Measurements from ENCODE around the gene EPN1. TPM values are rescaled to one million over a fixed set of nuclear protein-coding genes. Genes with fewer than 3 reads are reported as not detected.

EPN1 gene
- 102 and 123 TPM in 2 replicates for total RNA-seq (2022)
- Bru-seq, nascent RNA, result percentile 66 among the genes with signal in this experiment
- BruChase-seq, experiment 1, labeled RNA remaining after a 6-hour chase, result percentile 80 among the genes with signal in this experiment
- percentile 69 among the genes with signal in this experiment for BruChase-seq, experiment 2, labeled RNA remaining after a 2-hour chase
- long read RNA-seq, full-length matches to known transcripts, result 25 of 69 reads
- long read RNA-seq, partial matches to known transcripts, result 16 of 69 reads
- long read RNA-seq, other reads (novel, unspliced or antisense), result 28 of 69 reads

DNA sequence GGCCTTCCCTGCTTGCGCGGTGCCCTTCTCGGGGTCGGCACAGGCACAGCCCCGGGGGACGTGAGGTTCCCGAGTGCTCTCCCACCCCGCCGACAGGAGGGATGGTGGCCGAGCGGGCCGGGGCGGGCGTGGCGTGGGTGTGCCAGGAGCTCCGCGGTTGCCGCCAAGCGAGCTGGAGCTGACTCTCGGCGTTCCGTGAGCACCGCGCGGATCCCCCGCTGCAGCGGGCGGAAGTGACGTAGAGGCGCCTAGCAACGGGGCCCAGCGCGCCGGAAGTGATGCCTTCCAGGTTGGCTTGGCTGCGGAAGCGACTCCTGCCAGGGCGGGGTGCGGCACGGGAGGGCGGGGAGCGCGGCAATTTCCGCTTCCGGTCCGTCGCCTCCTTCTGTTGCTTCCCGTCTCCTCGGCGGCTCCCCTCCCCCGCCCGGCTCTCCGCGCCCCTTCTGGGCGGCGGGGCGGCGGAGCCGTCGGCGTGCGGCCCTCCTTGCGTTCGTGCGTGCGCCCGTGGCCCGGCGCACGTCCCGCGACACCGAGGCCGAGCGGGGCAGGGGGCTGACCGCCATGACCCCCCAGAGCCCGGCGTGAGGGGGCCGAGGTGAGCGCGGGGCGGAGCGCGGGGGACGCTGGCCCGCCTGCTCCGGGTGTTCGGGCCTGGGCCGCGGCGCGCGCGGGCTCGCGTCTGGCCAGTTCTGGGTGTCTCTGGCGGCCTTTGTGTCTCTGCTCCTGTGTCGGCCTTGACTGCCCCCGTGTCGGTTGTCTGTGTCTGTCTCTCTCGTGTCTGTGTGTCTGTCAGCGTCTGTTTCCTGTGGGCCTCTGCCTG is at the start of gene EPN1:
Gene EPN1 (plus strand): TSS at position 386 of the 820 bp plus-strand sequence. CDS start 3,402 bp downstream, outside the sequence.
- CTCF ChIA-PET, result no interaction called here
- TF ChIP-seq, protein P1, sequence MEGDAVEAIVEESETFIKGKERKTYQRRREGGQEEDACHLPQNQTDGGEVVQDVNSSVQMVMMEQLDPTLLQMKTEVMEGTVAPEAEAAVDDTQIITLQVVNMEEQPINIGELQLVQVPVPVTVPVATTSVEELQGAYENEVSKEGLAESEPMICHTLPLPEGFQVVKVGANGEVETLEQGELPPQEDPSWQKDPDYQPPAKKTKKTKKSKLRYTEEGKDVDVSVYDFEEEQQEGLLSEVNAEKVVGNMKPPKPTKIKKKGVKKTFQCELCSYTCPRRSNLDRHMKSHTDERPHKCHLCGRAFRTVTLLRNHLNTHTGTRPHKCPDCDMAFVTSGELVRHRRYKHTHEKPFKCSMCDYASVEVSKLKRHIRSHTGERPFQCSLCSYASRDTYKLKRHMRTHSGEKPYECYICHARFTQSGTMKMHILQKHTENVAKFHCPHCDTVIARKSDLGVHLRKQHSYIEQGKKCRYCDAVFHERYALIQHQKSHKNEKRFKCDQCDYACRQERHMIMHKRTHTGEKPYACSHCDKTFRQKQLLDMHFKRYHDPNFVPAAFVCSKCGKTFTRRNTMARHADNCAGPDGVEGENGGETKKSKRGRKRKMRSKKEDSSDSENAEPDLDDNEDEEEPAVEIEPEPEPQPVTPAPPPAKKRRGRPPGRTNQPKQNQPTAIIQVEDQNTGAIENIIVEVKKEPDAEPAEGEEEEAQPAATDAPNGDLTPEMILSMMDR (IDR thresholded peaks at IDR 0.05; ENCODE audit: unreplicated experiment), result no peak
- Mint-ChIP-seq H3K4me1 (ENCODE audit: insufficient read depth, unreplicated experiment) (peaks cover 34% of the 10 kb centered on the region), H3K36me3 (ENCODE audit: insufficient read depth, unreplicated experiment) (peaks cover 61% of the 10 kb centered on the region), H3K4me3 (ENCODE audit: unreplicated experiment) (peak within 1 kb of the TSS; percentile 87), H3K9me3 (ENCODE audit: unreplicated experiment) (no peaks in the 10 kb centered on the region), H3K27ac (ENCODE audit: low read depth, unreplicated experiment) (peak within 1 kb of the TSS; percentile 85), H3K27me3 (ENCODE audit: insufficient read depth, unreplicated experiment) (no peaks in the 10 kb centered on the region)
- intact Hi-C loops (cut with micrococcal nuclease), result no loop called here
- no TSS peak for BruUV-seq (replicated peaks)
- POLR2A ChIA-PET, result interaction anchor here (1.2 to 1.6 kb wide), 3 partner anchors 18 to 27 kb away, joined by 3 to 7 read pairs (median 6); partner anchors contain the start of genes CCDC106 and U2AF2
- peak; percentile 97 for DNase-seq (ENCODE audit: unreplicated experiment)

DNA sequence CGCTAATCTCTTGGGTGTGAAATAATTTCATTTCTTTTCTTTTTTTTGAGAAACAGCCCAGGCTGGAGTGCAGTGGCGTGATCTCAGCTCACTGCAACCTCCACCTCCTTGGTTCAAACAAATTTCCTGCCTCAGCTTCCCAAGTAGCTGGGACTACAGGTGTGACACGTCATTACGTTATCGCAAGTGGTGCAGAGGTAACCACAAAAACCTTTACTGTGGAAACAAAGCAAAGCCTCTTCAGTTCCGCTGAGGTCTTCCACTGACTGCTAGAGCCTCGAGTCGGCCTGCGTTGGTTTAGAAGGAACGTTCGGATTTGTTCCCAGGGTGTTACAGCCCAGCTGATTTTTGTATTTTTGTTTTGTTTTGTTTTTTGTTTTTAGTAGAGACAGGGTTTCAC is 48.7 kb upstream of the EPN1 start:
- CTCF ChIA-PET, result interaction anchor here (0.5 to 3.5 kb wide), 14 partner anchors 12 to 1456 kb away, joined by 3 to 25 read pairs (median 4); partner anchors contain the start of gene ZNF865
- intact Hi-C loops (cut with micrococcal nuclease), result no loop called here
- no peak for DNase-seq (ENCODE audit: unreplicated experiment)
- Mint-ChIP-seq H3K4me1 (ENCODE audit: insufficient read depth, unreplicated experiment) (peaks cover 10% of the 10 kb centered on the region), H3K27ac (ENCODE audit: low read depth, unreplicated experiment) (no peak overlapping the region), H3K9me3 (ENCODE audit: unreplicated experiment) (no peaks in the 10 kb centered on the region), H3K36me3 (ENCODE audit: insufficient read depth, unreplicated experiment) (no peaks in the 10 kb centered on the region), H3K27me3 (ENCODE audit: insufficient read depth, unreplicated experiment) (no peaks in the 10 kb centered on the region), H3K4me3 (ENCODE audit: unreplicated experiment) (no peak overlapping the region)
- BruUV-seq (replicated peaks), result no TSS peak
- POLR2A ChIA-PET, result interaction anchor here (0.7 to 1.5 kb wide), 3 partner anchors 13 to 150 kb away, joined by 3 to 5 read pairs (median 3); partner anchors contain the start of gene ZNF628
- TF ChIP-seq, protein P1 (IDR thresholded peaks at IDR 0.05; ENCODE audit: unreplicated experiment), result no peak

DNA sequence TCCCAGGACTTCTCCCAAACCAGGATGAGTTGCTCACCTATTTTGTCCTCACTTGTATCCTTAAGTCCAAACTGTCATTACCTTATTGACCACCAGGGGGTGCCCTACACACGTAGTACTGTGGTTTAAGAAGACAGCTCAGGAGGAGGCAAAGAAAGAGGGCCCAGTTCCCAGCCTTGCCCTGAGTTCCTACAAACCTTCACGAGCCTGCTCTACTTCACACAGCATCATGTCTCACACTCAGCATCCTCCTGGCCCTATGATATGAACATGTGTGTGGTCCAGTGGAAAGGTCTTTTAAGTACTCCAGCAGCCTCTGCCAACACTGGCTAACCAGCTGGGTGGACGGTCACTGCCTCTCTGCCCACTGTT is 42.6 kb upstream of the EPN1 start:
- CTCF ChIA-PET, result interaction anchor here (0.6 to 6.7 kb wide), 28 partner anchors 9 to 1186 kb away, joined by 3 to 122 read pairs (median 4); partner anchors contain the start of genes CCDC106, DNAAF3, U2AF2 and ZNF865
- Mint-ChIP-seq H3K27me3 (ENCODE audit: insufficient read depth, unreplicated experiment) (no peaks in the 10 kb centered on the region), H3K9me3 (ENCODE audit: unreplicated experiment) (no peaks in the 10 kb centered on the region), H3K27ac (ENCODE audit: low read depth, unreplicated experiment) (no peak overlapping the region), H3K36me3 (ENCODE audit: insufficient read depth, unreplicated experiment) (peaks cover 7% of the 10 kb centered on the region), H3K4me1 (ENCODE audit: insufficient read depth, unreplicated experiment) (peaks cover 30% of the 10 kb centered on the region), H3K4me3 (ENCODE audit: unreplicated experiment) (no peak overlapping the region)
- intact Hi-C loops (cut with micrococcal nuclease), result loop anchor here (10.0 kb wide), 1 partner anchor 702 kb away; no protein-coding TSS in a partner anchor
- BruUV-seq (replicated peaks), result no TSS peak
- peak; percentile 96 for DNase-seq (ENCODE audit: unreplicated experiment)
- POLR2A ChIA-PET, result interaction anchor here (0.6 to 3.1 kb wide), 15 partner anchors 10 to 491 kb away, joined by 3 to 25 read pairs (median 4); partner anchors contain the start of genes CCDC106, FIZ1, TMEM238 and U2AF2
- TF ChIP-seq, protein P1 (IDR thresholded peaks at IDR 0.05; ENCODE audit: unreplicated experiment), result peak; percentile 66
